ENCODE results near the gene PROK1. TPM values are rescaled to one million over a fixed set of nuclear protein-coding genes. Genes with fewer than 3 reads are reported as not detected.

PROK1 gene
- total RNA-seq, 1 donor from 2014 or later = not detected

- TF ChIP-seq, protein P1, sequence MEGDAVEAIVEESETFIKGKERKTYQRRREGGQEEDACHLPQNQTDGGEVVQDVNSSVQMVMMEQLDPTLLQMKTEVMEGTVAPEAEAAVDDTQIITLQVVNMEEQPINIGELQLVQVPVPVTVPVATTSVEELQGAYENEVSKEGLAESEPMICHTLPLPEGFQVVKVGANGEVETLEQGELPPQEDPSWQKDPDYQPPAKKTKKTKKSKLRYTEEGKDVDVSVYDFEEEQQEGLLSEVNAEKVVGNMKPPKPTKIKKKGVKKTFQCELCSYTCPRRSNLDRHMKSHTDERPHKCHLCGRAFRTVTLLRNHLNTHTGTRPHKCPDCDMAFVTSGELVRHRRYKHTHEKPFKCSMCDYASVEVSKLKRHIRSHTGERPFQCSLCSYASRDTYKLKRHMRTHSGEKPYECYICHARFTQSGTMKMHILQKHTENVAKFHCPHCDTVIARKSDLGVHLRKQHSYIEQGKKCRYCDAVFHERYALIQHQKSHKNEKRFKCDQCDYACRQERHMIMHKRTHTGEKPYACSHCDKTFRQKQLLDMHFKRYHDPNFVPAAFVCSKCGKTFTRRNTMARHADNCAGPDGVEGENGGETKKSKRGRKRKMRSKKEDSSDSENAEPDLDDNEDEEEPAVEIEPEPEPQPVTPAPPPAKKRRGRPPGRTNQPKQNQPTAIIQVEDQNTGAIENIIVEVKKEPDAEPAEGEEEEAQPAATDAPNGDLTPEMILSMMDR (IDR thresholded peaks at IDR 0.05; ENCODE audit: insufficient read depth, low read length, severe bottlenecking) = no peak
- no peak for FAIRE-seq
Observed at GRCh38 chr1:110457206-110457605, 6.3 kb downstream of the PROK1 start.

GRCh38 chr1:110460253-110461220 is 9.6 kb downstream of the PROK1 start:
- FAIRE-seq (no peak), DNase-seq (ENCODE audit: low read depth) (peak; percentile 65)
- TF ChIP-seq, protein P1 (IDR thresholded peaks at IDR 0.05; ENCODE audit: insufficient read depth, low read length, severe bottlenecking) = peak; percentile 90
- H3K4me3 ChIP-seq (ENCODE audit: low read depth, low read length) = no peak overlapping the region
- H3K27me3 ChIP-seq (ENCODE audit: control insufficient read depth, insufficient read depth, low read length) = no peaks in the 10 kb centered on the region
- H3K36me3 ChIP-seq (ENCODE audit: control insufficient read depth, insufficient read depth, low read length) = no peaks in the 10 kb centered on the region

More at GRCh38 chr1:110457206-110457605, 6.3 kb downstream of the PROK1 start:
- Histone ChIP-seq H3K36me3 (ENCODE audit: control insufficient read depth, insufficient read depth, low read length) (no peaks in the 10 kb centered on the region), H3K27me3 (ENCODE audit: control insufficient read depth, insufficient read depth, low read length) (peaks cover 1% of the 10 kb centered on the region), H3K4me3 (ENCODE audit: low read depth, low read length) (no peak overlapping the region)
- DNase-seq (ENCODE audit: low read depth) = no peak

DNA sequence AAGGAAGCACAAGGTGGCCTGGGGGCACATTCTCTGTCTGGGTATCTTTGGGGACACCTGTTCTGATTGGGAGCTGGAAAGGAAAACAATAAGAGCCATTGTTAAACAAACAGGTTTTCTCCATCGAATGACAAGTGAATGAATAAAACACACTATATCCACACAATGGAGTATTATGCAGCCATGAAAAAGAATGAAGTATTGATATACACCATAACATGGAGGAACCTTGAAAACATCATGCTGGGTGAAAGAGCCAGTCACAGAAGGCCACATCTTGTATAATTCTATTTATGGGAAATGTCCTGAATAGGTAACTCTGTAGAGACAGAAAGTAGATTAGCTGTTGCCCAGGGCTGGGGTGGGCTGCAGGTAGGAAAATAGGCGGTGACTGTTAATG is 11.1 kb downstream of the PROK1 start:
- DNase-seq (ENCODE audit: low read depth) = no peak
- no peak overlapping the region for H3K4me3 ChIP-seq (ENCODE audit: low read depth, low read length)
- FAIRE-seq = no peak
- no peaks in the 10 kb centered on the region for H3K36me3 ChIP-seq (ENCODE audit: control insufficient read depth, insufficient read depth, low read length)
- TF ChIP-seq, protein P1 (IDR thresholded peaks at IDR 0.05; ENCODE audit: insufficient read depth, low read length, severe bottlenecking) = no peak
- H3K27me3 ChIP-seq (ENCODE audit: control insufficient read depth, insufficient read depth, low read length) = no peaks in the 10 kb centered on the region

DNA sequence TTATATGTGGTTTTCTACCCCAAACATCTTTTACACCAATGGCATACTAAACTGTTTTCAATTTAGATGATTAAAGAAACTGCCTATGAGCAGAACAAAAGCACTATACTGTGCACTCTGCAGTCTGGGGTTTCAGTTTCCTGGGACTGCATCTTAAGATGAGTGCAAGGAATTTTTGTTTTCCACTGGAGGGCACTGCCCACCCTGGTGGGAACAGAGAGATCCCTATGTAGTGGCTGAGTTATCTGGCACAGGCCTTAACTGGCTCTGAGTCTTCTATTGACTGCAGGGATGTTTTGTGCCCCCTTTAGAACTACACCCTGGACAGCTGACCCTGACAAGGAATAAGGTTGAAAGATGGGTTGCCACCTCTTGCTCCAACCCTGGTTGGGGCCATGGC is 12.0 kb downstream of the PROK1 start:
- TF ChIP-seq, protein P1 (IDR thresholded peaks at IDR 0.05; ENCODE audit: insufficient read depth, low read length, severe bottlenecking) = peak; percentile 3
- FAIRE-seq (no peak), DNase-seq (ENCODE audit: low read depth) (peak; percentile 25)
- Histone ChIP-seq H3K27me3 (ENCODE audit: control insufficient read depth, insufficient read depth, low read length) (no peaks in the 10 kb centered on the region), H3K4me3 (ENCODE audit: low read depth, low read length) (no peak overlapping the region), H3K36me3 (ENCODE audit: control insufficient read depth, insufficient read depth, low read length) (no peaks in the 10 kb centered on the region)

DNA sequence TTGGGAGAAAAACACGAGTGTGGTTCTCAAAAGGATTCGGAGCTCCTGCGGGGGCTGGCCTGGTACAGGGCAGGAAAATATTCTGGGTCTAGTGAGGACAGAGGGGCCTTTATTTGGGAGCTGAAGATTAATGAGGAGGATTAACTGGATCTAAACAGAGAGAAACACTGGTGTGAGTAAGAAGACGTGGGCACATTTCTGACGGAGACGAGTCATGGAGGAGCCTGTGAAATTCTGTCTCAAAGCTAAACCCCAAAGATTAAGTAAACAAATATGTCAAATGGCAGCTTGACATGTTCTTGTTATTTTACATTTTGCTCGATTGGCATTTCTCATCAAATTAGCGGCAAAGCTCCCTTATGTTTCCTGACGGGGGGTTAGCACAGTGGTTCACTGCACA is 12.8 kb downstream of the PROK1 start:
- Histone ChIP-seq H3K27me3 (ENCODE audit: control insufficient read depth, insufficient read depth, low read length) (no peaks in the 10 kb centered on the region), H3K4me3 (ENCODE audit: low read depth, low read length) (no peak overlapping the region), H3K36me3 (ENCODE audit: control insufficient read depth, insufficient read depth, low read length) (no peaks in the 10 kb centered on the region)
- FAIRE-seq = no peak
- DNase-seq (ENCODE audit: low read depth) = peak; percentile 74
- TF ChIP-seq, protein P1 (IDR thresholded peaks at IDR 0.05; ENCODE audit: insufficient read depth, low read length, severe bottlenecking) = no peak

Data from bronchial epithelial cell (primary cell).